Right lobe of liver (tissue), 6 donors: Measurements from ENCODE around the gene MBP. TPM values are rescaled to one million over a fixed set of nuclear protein-coding genes. Genes with fewer than 3 reads are reported as not detected.

Experiments
- ATAC-seq, 4 donors: fragments of 200-7000 bp; cut with Tn5 transposase; one replicate each; pipeline ENCODE4 v1.9.1; 2020; ENCODE audit warnings: mild to moderate bottlenecking in 4 of 4, moderate library complexity in 4 of 4
- DNase-seq, 3 donors: peaks; one replicate each; pipeline ENCODE4 v3.0.0-alpha.2; 2020
- H3K27ac ChIP-seq, 3 donors: fragments of 200-600 bp; one replicate each; pipeline ENCODE4 v1.8.0; 2022
- H3K27me3 ChIP-seq, 2 donors: fragments of 200-600 bp; one replicate each; pipeline ENCODE4 v1.8.0; 2022
- H3K36me3 ChIP-seq, 4 donors: fragments of 200-600 bp; sonication (generic) in 1 of 4; one replicate each; pipeline versions ENCODE4 v1.5.1 to v1.8.0; 2017 to 2022; ENCODE audit warnings: control low read depth in 1 of 4
- H3K4me1 ChIP-seq, 4 donors: fragments of 200-600 bp; sonication (generic) in 1 of 4; one replicate each; pipeline versions ENCODE4 v1.5.1 to v1.8.0; 2017 to 2022; ENCODE audit warnings: control low read depth in 1 of 4
- H3K4me3 ChIP-seq, 3 donors: fragments of 200-600 bp; one replicate each; pipeline ENCODE4 v1.8.0; 2022
- H3K9me3 ChIP-seq, 4 donors: fragments of 200-600 bp; sonication (generic) in 1 of 4; one replicate each; pipeline versions ENCODE4 v1.5.1 to v1.8.0; 2017 to 2022; ENCODE audit warnings: control low read depth in 1 of 4
- POLR2A ChIP-seq: fragments of 450-650 bp; IDR thresholded peaks from one replicate; pipeline ENCODE4 v1.6.1; 2017; ENCODE audit warnings: antibody characterized with exemption, mild to moderate bottlenecking
- WGBS: methylation state at CpG from one replicate; pipeline ENCODE4 v1.1.6; 2018; ENCODE audit warnings: low coverage, low lambda C conversion rate; ENCODE audit not compliant: insufficient coverage; ENCODE audit errors: missing lambda C conversion rate; 5-methylcytosine and 5-hydroxymethylcytosine counted together
- intact Hi-C, 2 donors: fragments of 100-400 bp; cut with DNase I; formaldehyde crosslinking; loops; one replicate each; pipeline versions ENCODE4 v1.11.2 to v1.14.1; 2022
- total RNA-seq, 6 experiments: library from RNA; depleted of rRNA in 2 of 6; stranded (reverse); fragments of >200 nt in 2 of 6; fragmentation: NEBNext Ultra II Directional in 3 of 6; extraction: Animal tissue kit (Norgen Biotek cat#: 25700) in 3 of 6; gene quantifications; one replicate each; pipeline versions ENCODE4 v1.1.0 to v1.2.4, GENCODE V29; 2016 to 2023
- TF ChIP-seq, protein P1 (sequence below), 4 donors: fragments of 200-600 bp in 3 of 4; fragments of 450-650 bp in 1 of 4; IDR thresholded peaks; one replicate each; pipeline versions ENCODE4 v1.5.1 to v1.8.0; 2016 to 2022; ENCODE audit warnings: antibody characterized with exemption in 4 of 4, mild to moderate bottlenecking in 2 of 4
- donor health status: DM: no; HTN: yes; CAD: no.
- donor health status: DM: no; HTN: no; CAD: no.
- donor health status: DM: no; HTN: no; CAD: no.
- donor health status: DM: no; HTN: yes; CAD: no.
- donor health status: DM: no; HTN: yes; CAD: no.

Gene MBP
- total RNA-seq, 6 experiments from 2014 or later: 24.0 to 40.8 (median 27.6) TPM

DNA sequence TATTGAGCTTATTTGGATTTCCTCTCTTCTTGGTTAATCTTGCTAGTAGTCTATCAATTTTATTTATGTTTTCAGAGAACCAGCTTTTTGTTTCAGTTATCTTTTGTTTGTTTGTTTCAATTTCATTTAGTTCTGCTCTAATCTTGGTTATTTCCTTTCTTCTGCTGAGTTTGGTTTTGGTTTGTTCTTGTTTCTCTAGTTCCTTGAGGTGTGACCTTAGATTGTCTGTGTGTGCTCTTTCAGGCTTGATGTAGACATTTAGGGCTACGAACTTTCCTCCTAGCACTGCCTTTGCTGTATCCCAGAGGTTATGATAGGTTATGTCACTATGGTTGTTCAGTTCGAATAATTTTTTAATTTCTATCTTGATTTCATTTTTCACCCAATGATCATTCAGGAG is 168.6 kb downstream of the MBP start:
- Histone ChIP-seq H3K27ac (no peak overlapping the region), H3K36me3 (peaks cover 0 to 12% (median 2%) of the 10 kb centered on the region in 4 donors), H3K9me3 (no peaks in the 10 kb centered on the region), H3K4me1 (no peaks in the 10 kb centered on the region), H3K27me3 (no peaks in the 10 kb centered on the region), H3K4me3 (no peak overlapping the region)
- TF ChIP-seq POLR2A: no peak
- ATAC-seq: no peak
- intact Hi-C loops: no loop called here
- no peak for DNase-seq
- 43% methylated on average over 2 of the region's 2 CpGs for WGBS

DNA sequence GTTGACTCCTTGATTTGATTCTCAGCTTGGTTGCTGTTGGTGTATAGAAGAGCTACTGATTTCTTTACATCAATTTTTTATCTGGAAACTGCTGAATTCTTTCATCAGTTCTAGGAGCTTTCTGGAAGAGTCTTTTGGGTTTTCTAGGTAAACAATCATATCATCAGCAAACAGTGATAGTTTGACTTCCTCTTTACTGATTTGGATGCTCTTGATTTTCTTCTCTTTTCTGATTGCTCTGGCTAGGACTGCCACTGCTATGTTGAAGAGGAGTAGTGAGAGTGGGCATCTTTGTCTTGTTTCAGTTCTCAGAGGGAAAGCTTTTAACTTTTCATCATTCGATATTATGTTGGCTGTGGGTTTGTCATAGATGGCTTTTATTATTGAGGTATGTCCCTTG is 169.7 kb downstream of the MBP start:
- WGBS: 100% methylated on average over 1 of the region's 1 CpG

DNA sequence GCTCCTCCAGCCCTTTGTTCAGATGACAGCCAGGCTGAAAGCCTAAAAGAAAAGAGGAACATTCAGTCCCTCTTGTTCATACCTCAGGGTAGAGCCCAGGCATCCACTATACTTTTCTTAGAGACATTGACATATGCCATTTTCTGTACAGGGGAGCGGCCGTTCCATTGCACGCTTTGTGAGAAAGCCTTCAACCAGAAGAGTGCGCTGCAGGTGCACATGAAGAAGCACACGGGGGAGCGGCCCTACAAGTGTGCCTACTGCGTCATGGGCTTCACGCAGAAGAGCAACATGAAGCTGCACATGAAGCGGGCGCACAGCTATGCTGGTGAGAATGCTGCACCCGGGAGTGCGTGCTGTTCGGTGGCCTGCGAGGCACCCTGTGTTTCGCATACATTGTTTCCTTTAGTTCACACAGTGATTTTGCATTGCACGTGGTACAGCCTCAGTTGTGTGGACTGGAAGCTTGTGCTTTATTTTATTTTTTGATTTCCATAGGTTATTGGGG is 172.0 kb downstream of the MBP start:
- DNase-seq: no peak
- Histone ChIP-seq H3K36me3 (peaks cover 0 to 7% (median 2%) of the 10 kb centered on the region in 4 donors), H3K4me1 (peaks cover 0 to 17% (median 4%) of the 10 kb centered on the region in 4 donors), H3K27ac (no peak overlapping the region), H3K27me3 (no peaks in the 10 kb centered on the region), H3K9me3 (no peaks in the 10 kb centered on the region), H3K4me3 (no peak overlapping the region)
- intact Hi-C loops: no loop called here
- ATAC-seq: no peak
- WGBS: 95% methylated on average over 7 of the region's 16 CpGs
- no peak for TF ChIP-seq POLR2A
- TF ChIP-seq, protein P1, sequence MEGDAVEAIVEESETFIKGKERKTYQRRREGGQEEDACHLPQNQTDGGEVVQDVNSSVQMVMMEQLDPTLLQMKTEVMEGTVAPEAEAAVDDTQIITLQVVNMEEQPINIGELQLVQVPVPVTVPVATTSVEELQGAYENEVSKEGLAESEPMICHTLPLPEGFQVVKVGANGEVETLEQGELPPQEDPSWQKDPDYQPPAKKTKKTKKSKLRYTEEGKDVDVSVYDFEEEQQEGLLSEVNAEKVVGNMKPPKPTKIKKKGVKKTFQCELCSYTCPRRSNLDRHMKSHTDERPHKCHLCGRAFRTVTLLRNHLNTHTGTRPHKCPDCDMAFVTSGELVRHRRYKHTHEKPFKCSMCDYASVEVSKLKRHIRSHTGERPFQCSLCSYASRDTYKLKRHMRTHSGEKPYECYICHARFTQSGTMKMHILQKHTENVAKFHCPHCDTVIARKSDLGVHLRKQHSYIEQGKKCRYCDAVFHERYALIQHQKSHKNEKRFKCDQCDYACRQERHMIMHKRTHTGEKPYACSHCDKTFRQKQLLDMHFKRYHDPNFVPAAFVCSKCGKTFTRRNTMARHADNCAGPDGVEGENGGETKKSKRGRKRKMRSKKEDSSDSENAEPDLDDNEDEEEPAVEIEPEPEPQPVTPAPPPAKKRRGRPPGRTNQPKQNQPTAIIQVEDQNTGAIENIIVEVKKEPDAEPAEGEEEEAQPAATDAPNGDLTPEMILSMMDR (IDR thresholded peaks at IDR 0.05): no peak

More for the DNA sequence above, 169.7 kb downstream of the MBP start:
- no peaks in the 10 kb centered on the region for H3K9me3 ChIP-seq
- H3K27me3 ChIP-seq: no peaks in the 10 kb centered on the region
- H3K36me3 ChIP-seq: peaks cover 0 to 7% (median 2%) of the 10 kb centered on the region in 4 donors
- no peak for ATAC-seq
- no peak overlapping the region for H3K27ac ChIP-seq
- TF ChIP-seq, protein P1 (IDR thresholded peaks at IDR 0.05): no peak
- no peak for TF ChIP-seq POLR2A
- DNase-seq: no peak
- H3K4me3 ChIP-seq: no peak overlapping the region
- intact Hi-C loops: no loop called here
- peaks cover 0 to 4% (median 0%) of the 10 kb centered on the region in 4 donors for H3K4me1 ChIP-seq

DNA sequence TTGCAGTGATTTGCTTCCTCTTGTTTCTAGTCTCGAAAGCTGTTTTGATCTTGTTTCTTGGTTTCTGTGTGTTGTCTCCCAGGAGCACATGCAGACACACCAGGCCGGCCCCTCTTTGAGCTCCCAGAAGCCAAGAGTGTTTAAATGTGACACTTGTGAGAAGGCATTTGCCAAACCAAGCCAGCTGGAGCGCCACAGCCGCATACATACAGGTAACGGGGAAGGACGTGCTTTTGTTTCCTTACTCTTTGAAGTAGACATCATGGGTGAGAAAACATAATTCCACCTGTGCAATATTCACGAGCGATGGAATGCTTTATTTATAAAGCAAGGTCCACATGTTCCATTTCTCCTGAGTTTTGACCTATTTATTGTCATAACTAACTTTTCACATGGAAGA is 173.0 kb downstream of the MBP start:
- intact Hi-C loops: no loop called here
- ATAC-seq: no peak
- Histone ChIP-seq H3K36me3 (peaks cover 0 to 7% (median 2%) of the 10 kb centered on the region in 4 donors), H3K4me1 (peaks cover 0 to 25% (median 5%) of the 10 kb centered on the region in 4 donors), H3K27ac (no peak overlapping the region), H3K27me3 (no peaks in the 10 kb centered on the region), H3K9me3 (no peaks in the 10 kb centered on the region), H3K4me3 (no peak overlapping the region)
- no peak for DNase-seq
- TF ChIP-seq POLR2A: no peak
- TF ChIP-seq, protein P1 (IDR thresholded peaks at IDR 0.05): no peak
- 97% methylated on average over 8 of the region's 8 CpGs for WGBS

DNA sequence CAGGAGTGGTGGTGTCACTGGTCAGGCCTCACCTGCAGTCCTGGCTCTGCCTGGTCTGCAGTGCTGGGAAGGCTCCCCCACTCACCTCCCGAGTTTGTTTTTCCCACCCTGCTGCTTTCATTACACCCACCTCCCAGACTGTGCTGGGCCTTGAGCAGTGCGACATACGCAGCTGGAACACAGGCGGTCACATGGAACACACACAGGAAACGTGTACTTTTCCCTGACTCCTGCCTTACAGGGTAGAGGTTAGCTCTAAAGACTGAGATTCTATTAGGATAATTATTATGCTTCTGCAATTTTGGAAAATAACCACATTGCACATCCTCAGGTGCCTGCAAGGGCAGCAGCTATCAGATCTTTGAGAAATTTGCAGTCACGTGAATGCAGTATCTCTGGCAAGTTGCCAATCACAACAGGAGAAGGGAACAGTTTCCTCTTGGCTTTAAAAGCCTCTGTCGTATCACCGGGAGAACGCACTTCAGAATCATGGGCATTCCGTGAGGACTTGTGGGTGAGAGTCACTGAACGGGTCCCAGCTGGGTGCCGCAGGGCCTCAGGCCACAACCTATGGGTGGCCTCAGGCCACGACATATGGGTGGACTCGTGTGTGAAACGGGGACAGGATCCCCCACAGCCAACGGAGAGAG is 173.8 kb downstream of the MBP start:
- peaks cover 0 to 30% (median 9%) of the 10 kb centered on the region in 4 donors for H3K4me1 ChIP-seq
- 72% methylated on average over 7 of the region's 16 CpGs for WGBS
- intact Hi-C loops: no loop called here
- no peak for DNase-seq
- TF ChIP-seq, protein P1 (IDR thresholded peaks at IDR 0.05): no peak
- no peak for TF ChIP-seq POLR2A
- no peaks in the 10 kb centered on the region for H3K9me3 ChIP-seq
- no peak overlapping the region for H3K27ac ChIP-seq
- ATAC-seq: peak in 3 of 4 donors; percentile 3 to 45 (median 32)
- H3K36me3 ChIP-seq: peaks cover 0 to 7% (median 2%) of the 10 kb centered on the region in 4 donors
- H3K4me3 ChIP-seq: no peak overlapping the region
- H3K27me3 ChIP-seq: no peaks in the 10 kb centered on the region
